ENCODE measurements around the gene GLT1D1. TPM values are rescaled to one million over a fixed set of nuclear protein-coding genes. Genes with fewer than 3 reads are reported as not detected.

The GLT1D1 gene
- total RNA-seq, 2 experiments from 2014 or later = 0.19 to 0.22 TPM

DNA sequence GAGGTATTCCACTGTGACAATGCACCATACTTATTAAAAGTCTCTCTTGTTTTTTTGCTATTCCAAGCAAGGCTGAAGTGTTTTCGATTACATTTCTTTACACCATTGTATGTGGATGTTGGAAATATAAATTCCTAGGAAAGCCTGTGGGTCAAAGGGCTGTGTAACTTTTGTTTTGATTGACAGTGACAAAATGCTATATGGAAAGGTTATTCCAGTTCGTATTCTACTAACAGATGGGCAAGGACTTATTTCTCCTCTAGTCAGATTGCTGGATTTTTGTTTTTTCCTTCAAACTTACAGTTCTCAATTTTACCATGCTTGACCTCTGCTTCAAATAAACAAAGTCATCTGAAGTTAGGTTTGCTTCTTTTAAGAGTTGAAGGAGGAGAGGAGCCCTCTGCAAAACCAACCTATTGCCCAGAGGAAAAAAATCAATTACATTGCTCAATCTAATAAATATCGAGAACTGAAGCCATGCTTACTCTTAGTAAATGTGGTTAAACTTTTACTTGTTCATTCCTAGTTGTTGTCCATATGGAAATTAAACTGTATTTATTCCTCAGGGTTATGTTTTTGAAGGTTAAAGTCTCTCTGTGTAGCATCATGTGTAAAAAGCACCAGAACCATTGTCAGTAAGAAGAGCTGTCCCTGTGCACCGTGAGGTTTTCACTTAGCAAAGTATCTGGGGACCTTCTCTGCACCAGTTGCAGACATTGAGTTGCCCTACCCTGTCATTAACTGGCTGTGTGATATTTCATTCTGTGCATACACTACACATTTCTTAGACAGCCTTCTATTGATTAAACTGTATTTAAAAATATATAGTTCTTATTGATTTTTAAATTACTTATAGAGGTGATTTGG, 26.9 kb downstream of the GLT1D1 start:
- no peaks in the 10 kb centered on the region for H3K36me3 ChIP-seq (ENCODE audit: insufficient read depth, low read length)
- no peak overlapping the region for H3K4me3 ChIP-seq (ENCODE audit: low read length)
- H3K27me3 Mint-ChIP-seq = no peaks in the 10 kb centered on the region
- H3K9me3 ChIP-seq (ENCODE audit: control insufficient read depth in 1 of 2, insufficient read depth in 1 of 2, low read length in 2 of 2) = peaks cover 24 to 25% of the 10 kb centered on the region in 2 experiments
- ChIA-PET POLR2A (no interaction called here), CTCF (no interaction called here)
- intact Hi-C loops (cut with DNase I, micrococcal nuclease) = no loop called here
- no peak for ATAC-seq (ENCODE audit: poor library complexity)
- no peaks in the 10 kb centered on the region for H3K36me3 Mint-ChIP-seq (ENCODE audit: low read depth)
- TF ChIP-seq, protein P1, sequence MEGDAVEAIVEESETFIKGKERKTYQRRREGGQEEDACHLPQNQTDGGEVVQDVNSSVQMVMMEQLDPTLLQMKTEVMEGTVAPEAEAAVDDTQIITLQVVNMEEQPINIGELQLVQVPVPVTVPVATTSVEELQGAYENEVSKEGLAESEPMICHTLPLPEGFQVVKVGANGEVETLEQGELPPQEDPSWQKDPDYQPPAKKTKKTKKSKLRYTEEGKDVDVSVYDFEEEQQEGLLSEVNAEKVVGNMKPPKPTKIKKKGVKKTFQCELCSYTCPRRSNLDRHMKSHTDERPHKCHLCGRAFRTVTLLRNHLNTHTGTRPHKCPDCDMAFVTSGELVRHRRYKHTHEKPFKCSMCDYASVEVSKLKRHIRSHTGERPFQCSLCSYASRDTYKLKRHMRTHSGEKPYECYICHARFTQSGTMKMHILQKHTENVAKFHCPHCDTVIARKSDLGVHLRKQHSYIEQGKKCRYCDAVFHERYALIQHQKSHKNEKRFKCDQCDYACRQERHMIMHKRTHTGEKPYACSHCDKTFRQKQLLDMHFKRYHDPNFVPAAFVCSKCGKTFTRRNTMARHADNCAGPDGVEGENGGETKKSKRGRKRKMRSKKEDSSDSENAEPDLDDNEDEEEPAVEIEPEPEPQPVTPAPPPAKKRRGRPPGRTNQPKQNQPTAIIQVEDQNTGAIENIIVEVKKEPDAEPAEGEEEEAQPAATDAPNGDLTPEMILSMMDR (IDR thresholded peaks at IDR 0.05) = no peak
- DNase-seq = no peak
- H3K4me1 Mint-ChIP-seq (ENCODE audit: low read depth) = no peaks in the 10 kb centered on the region
- no peaks in the 10 kb centered on the region for H3K4me1 ChIP-seq (ENCODE audit: insufficient read depth, low read length)
- H3K27me3 ChIP-seq (ENCODE audit: control insufficient read depth in 1 of 2, insufficient read depth in 2 of 2, low read length in 2 of 2) = no peaks in the 10 kb centered on the region
- no peak overlapping the region for H3K4me3 Mint-ChIP-seq
- H3K27ac ChIP-seq (ENCODE audit: low read depth in 1 of 2, low read length in 2 of 2) = no peak overlapping the region
- no peak overlapping the region for H3K27ac Mint-ChIP-seq
- peaks cover 13% of the 10 kb centered on the region for H3K9me3 Mint-ChIP-seq

DNA sequence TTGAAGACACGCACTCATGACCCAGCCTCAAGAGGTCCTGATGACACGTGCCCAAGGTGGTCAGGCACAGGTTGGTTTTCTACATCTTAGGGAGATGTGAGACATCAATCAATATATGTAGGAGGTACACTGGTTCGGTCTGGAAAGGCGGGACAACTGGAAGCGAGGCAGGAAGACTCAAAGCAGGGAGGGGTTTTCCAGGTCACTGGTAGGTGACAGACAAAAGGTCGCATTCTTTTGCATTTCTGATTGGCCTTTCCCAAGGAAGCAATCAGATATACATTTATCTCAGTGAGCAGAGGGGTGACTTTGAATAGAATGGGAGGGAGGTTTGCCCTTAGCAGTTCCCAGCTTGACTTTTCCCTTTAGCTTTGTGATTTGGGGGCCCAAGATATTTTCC, 38.6 kb downstream of the GLT1D1 start:
- no peaks in the 10 kb centered on the region for H3K4me1 Mint-ChIP-seq (ENCODE audit: low read depth)
- no peak overlapping the region for H3K4me3 Mint-ChIP-seq
- no peaks in the 10 kb centered on the region for H3K27me3 Mint-ChIP-seq
- Histone ChIP-seq H3K36me3 (ENCODE audit: insufficient read depth, low read length) (no peaks in the 10 kb centered on the region), H3K4me1 (ENCODE audit: insufficient read depth, low read length) (no peaks in the 10 kb centered on the region), H3K27ac (ENCODE audit: low read depth in 1 of 2, low read length in 2 of 2) (no peak overlapping the region), H3K4me3 (ENCODE audit: low read length) (no peak overlapping the region), H3K27me3 (ENCODE audit: control insufficient read depth in 1 of 2, insufficient read depth in 2 of 2, low read length in 2 of 2) (no peaks in the 10 kb centered on the region), H3K9me3 (ENCODE audit: control insufficient read depth in 1 of 2, insufficient read depth in 1 of 2, low read length in 2 of 2) (no peaks in the 10 kb centered on the region)
- no peak for ATAC-seq (ENCODE audit: poor library complexity)
- intact Hi-C loops (cut with DNase I, micrococcal nuclease) = no loop called here
- TF ChIP-seq, protein P1 (IDR thresholded peaks at IDR 0.05) = no peak
- POLR2A ChIA-PET = no interaction called here
- H3K27ac Mint-ChIP-seq = no peak overlapping the region
- H3K9me3 Mint-ChIP-seq = no peaks in the 10 kb centered on the region
- no peak for DNase-seq
- H3K36me3 Mint-ChIP-seq (ENCODE audit: low read depth) = no peaks in the 10 kb centered on the region
- CTCF ChIA-PET = no interaction called here

DNA sequence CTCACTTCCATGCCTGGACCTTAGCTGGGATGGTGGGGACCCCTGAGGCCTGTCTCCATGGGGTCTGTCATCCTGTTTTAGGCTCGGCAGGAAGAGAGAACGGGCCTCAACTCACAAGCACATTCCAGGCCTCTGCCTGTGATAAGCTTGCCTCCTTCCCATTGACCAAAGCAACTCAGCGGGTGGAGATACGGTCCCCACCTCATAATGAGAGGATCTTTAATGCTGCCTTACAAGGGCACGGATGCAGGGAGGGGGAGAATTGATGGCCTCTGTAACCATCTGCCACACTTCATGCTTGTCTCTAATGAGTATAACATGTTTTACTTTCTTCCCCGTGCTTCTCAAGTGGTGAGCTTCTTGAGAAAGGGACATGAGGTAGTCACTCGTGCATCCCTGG, 50.0 kb downstream of the GLT1D1 start:
- no peaks in the 10 kb centered on the region for H3K4me1 Mint-ChIP-seq (ENCODE audit: low read depth)
- H3K27ac Mint-ChIP-seq = no peak overlapping the region
- ChIA-PET CTCF (no interaction called here), POLR2A (no interaction called here)
- Histone ChIP-seq H3K27me3 (ENCODE audit: control insufficient read depth in 1 of 2, insufficient read depth in 2 of 2, low read length in 2 of 2) (no peaks in the 10 kb centered on the region), H3K9me3 (ENCODE audit: control insufficient read depth in 1 of 2, insufficient read depth in 1 of 2, low read length in 2 of 2) (no peaks in the 10 kb centered on the region), H3K4me1 (ENCODE audit: insufficient read depth, low read length) (no peaks in the 10 kb centered on the region), H3K36me3 (ENCODE audit: insufficient read depth, low read length) (no peaks in the 10 kb centered on the region), H3K4me3 (ENCODE audit: low read length) (no peak overlapping the region), H3K27ac (ENCODE audit: low read depth in 1 of 2, low read length in 2 of 2) (no peak overlapping the region)
- TF ChIP-seq, protein P1 (IDR thresholded peaks at IDR 0.05) = no peak
- DNase-seq (no peak), ATAC-seq (ENCODE audit: poor library complexity) (no peak)
- H3K9me3 Mint-ChIP-seq = no peaks in the 10 kb centered on the region
- H3K36me3 Mint-ChIP-seq (ENCODE audit: low read depth) = no peaks in the 10 kb centered on the region
- intact Hi-C loops (cut with DNase I, micrococcal nuclease) = no loop called here
- H3K27me3 Mint-ChIP-seq = no peaks in the 10 kb centered on the region
- no peak overlapping the region for H3K4me3 Mint-ChIP-seq

All from CD4-positive, alpha-beta T cell (primary cell).